Right lobe of liver (tissue), 6 donors: ENCODE results near the gene CCDC150. TPM values are rescaled to one million over a fixed set of nuclear protein-coding genes. Genes with fewer than 3 reads are reported as not detected.

Experiments used
- ATAC-seq, 4 donors: fragments of 200-7000 bp; cut with Tn5 transposase; one replicate each; pipeline ENCODE4 v1.9.1; 2020; ENCODE audit warnings: mild to moderate bottlenecking in 4 of 4, moderate library complexity in 4 of 4
- DNase-seq, 3 donors: peaks; one replicate each; pipeline ENCODE4 v3.0.0-alpha.2; 2020
- H3K27ac ChIP-seq, 3 donors: fragments of 200-600 bp; one replicate each; pipeline ENCODE4 v1.8.0; 2022
- H3K27me3 ChIP-seq, 2 donors: fragments of 200-600 bp; one replicate each; pipeline ENCODE4 v1.8.0; 2022
- H3K36me3 ChIP-seq, 4 donors: fragments of 200-600 bp; sonication (generic) in 1 of 4; one replicate each; pipeline versions ENCODE4 v1.5.1 to v1.8.0; 2017 to 2022; ENCODE audit warnings: control low read depth in 1 of 4
- H3K4me1 ChIP-seq, 4 donors: fragments of 200-600 bp; sonication (generic) in 1 of 4; one replicate each; pipeline versions ENCODE4 v1.5.1 to v1.8.0; 2017 to 2022; ENCODE audit warnings: control low read depth in 1 of 4
- H3K4me3 ChIP-seq, 3 donors: fragments of 200-600 bp; one replicate each; pipeline ENCODE4 v1.8.0; 2022
- H3K9me3 ChIP-seq, 4 donors: fragments of 200-600 bp; sonication (generic) in 1 of 4; one replicate each; pipeline versions ENCODE4 v1.5.1 to v1.8.0; 2017 to 2022; ENCODE audit warnings: control low read depth in 1 of 4
- CTCF ChIP-seq, 4 donors: fragments of 200-600 bp in 3 of 4; fragments of 450-650 bp in 1 of 4; IDR thresholded peaks; one replicate each; pipeline versions ENCODE4 v1.5.1 to v1.8.0; 2016 to 2022; ENCODE audit warnings: antibody characterized with exemption in 4 of 4, mild to moderate bottlenecking in 2 of 4
- POLR2A ChIP-seq: fragments of 450-650 bp; IDR thresholded peaks from one replicate; pipeline ENCODE4 v1.6.1; 2017; ENCODE audit warnings: antibody characterized with exemption, mild to moderate bottlenecking
- WGBS: methylation state at CpG from one replicate; pipeline ENCODE4 v1.1.6; 2018; ENCODE audit warnings: low coverage, low lambda C conversion rate; ENCODE audit not compliant: insufficient coverage; ENCODE audit errors: missing lambda C conversion rate; 5-methylcytosine and 5-hydroxymethylcytosine counted together
- intact Hi-C, 2 donors: fragments of 100-400 bp; cut with DNase I; formaldehyde crosslinking; loops; one replicate each; pipeline versions ENCODE4 v1.11.2 to v1.14.1; 2022
- total RNA-seq, 6 experiments: library from RNA; depleted of rRNA in 2 of 6; stranded (reverse); fragments of >200 nt in 2 of 6; fragmentation: NEBNext Ultra II Directional in 3 of 6; extraction: Animal tissue kit (Norgen Biotek cat#: 25700) in 3 of 6; gene quantifications; one replicate each; pipeline versions ENCODE4 v1.1.0 to v1.2.4, GENCODE V29; 2016 to 2023
- donor health status: DM: no; HTN: yes; CAD: no.
- donor health status: DM: no; HTN: no; CAD: no.
- donor health status: DM: no; HTN: no; CAD: no.
- donor health status: DM: no; HTN: yes; CAD: no.
- donor health status: DM: no; HTN: yes; CAD: no.

The CCDC150 gene
- total RNA-seq, 6 experiments from 2014 or later, result 0.98 to 4.1 (median 1.9) TPM

GRCh38 chr2:196592331-196592910, 47.1 kb upstream of the CCDC150 start:
- intact Hi-C loops, result no loop called here
- WGBS, result under 1% methylated on average over 13 of the region's 48 CpGs
- DNase-seq, result peak; percentile 56 to 69 (median 59)
- H3K27me3 ChIP-seq, result no peaks in the 10 kb centered on the region
- no peaks in the 10 kb centered on the region for H3K36me3 ChIP-seq
- H3K4me3 ChIP-seq, result peak overlapping the region; percentile 59 to 79 (median 72)
- peaks cover 0 to 9% (median 0%) of the 10 kb centered on the region in 4 donors for H3K4me1 ChIP-seq
- peak overlapping the region in 1 of 3 donors; percentile 72 for H3K27ac ChIP-seq
- ATAC-seq, result peak; percentile 70 to 73 (median 72)
- H3K9me3 ChIP-seq, result no peaks in the 10 kb centered on the region
- TF ChIP-seq POLR2A, result no peak
- peak in 2 of 4 donors; percentile 15 to 28 for TF ChIP-seq CTCF (IDR thresholded peaks at IDR 0.05)

- no peaks in the 10 kb centered on the region for H3K27me3 ChIP-seq
- no peak for TF ChIP-seq POLR2A
- TF ChIP-seq CTCF (IDR thresholded peaks at IDR 0.05), result peak in 1 of 4 donors; percentile 22
- 6% methylated on average over 16 of the region's 125 CpGs for WGBS
- H3K4me1 ChIP-seq, result peaks cover 0 to 9% (median 0%) of the 10 kb centered on the region in 4 donors
- H3K36me3 ChIP-seq, result no peaks in the 10 kb centered on the region
- peak within 1 kb of the TSS; percentile 59 to 79 (median 72) for H3K4me3 ChIP-seq
- intact Hi-C loops, result no loop called here
- ATAC-seq, result peak; percentile 79 to 85 (median 80)
- DNase-seq, result peak; percentile 51 to 64 (median 59)
- H3K9me3 ChIP-seq, result no peaks in the 10 kb centered on the region
- H3K27ac ChIP-seq, result peak within 1 kb of the TSS; percentile 54 to 72 (median 67)
Measured at GRCh38 chr2:196592911-196593881, 46.3 kb upstream of the CCDC150 start, which contains the start of gene HECW2. Gene HECW2 (minus strand): TSS chr2:196593554.

- no peak for ATAC-seq
- TF ChIP-seq POLR2A (no peak), CTCF (IDR thresholded peaks at IDR 0.05) (no peak)
Measured at GRCh38 chr2:196594158-196594557, 45.4 kb upstream of the CCDC150 start.

GRCh38 chr2:196597531-196597930, 42.0 kb upstream of the CCDC150 start:
- Histone ChIP-seq H3K36me3 (no peaks in the 10 kb centered on the region), H3K27ac (no peak overlapping the region), H3K4me3 (no peak overlapping the region), H3K27me3 (no peaks in the 10 kb centered on the region), H3K4me1 (peaks cover 0 to 4% (median 0%) of the 10 kb centered on the region in 4 donors), H3K9me3 (no peaks in the 10 kb centered on the region)
- intact Hi-C loops, result no loop called here
- WGBS, result 85% methylated on average over 6 of the region's 6 CpGs
- TF ChIP-seq POLR2A (no peak), CTCF (IDR thresholded peaks at IDR 0.05) (no peak)
- ATAC-seq (no peak), DNase-seq (no peak)

More at GRCh38 chr2:196594158-196594557, 45.4 kb upstream of the CCDC150 start:
- no peaks in the 10 kb centered on the region for H3K9me3 ChIP-seq
- no peaks in the 10 kb centered on the region for H3K36me3 ChIP-seq
- H3K27ac ChIP-seq, result no peak overlapping the region
- no peak for DNase-seq
- peaks cover 0 to 9% (median 0%) of the 10 kb centered on the region in 4 donors for H3K4me1 ChIP-seq
- H3K4me3 ChIP-seq, result no peak overlapping the region
- 87% methylated on average over 5 of the region's 6 CpGs for WGBS
- intact Hi-C loops, result no loop called here
- no peaks in the 10 kb centered on the region for H3K27me3 ChIP-seq
